HG03175 (cell line): ENCODE data around the gene PCYOX1L.
A peak's percentile ranks its signal among the peaks of the same experiment; 100 is the strongest.

Source experiments
- ATAC-seq: cut with Tn5 transposase; IDR thresholded peaks from one replicate; pipeline ENCODE4 v1.9.1; 2021; ENCODE audit warnings: mild to moderate bottlenecking, moderate library complexity; ENCODE audit not compliant: unreplicated experiment

PCYOX1L gene

GRCh38 chr5:149367249-149367971 lies 9.6 kb downstream of the PCYOX1L start:
- ATAC-seq: peak; percentile 77

DNA sequence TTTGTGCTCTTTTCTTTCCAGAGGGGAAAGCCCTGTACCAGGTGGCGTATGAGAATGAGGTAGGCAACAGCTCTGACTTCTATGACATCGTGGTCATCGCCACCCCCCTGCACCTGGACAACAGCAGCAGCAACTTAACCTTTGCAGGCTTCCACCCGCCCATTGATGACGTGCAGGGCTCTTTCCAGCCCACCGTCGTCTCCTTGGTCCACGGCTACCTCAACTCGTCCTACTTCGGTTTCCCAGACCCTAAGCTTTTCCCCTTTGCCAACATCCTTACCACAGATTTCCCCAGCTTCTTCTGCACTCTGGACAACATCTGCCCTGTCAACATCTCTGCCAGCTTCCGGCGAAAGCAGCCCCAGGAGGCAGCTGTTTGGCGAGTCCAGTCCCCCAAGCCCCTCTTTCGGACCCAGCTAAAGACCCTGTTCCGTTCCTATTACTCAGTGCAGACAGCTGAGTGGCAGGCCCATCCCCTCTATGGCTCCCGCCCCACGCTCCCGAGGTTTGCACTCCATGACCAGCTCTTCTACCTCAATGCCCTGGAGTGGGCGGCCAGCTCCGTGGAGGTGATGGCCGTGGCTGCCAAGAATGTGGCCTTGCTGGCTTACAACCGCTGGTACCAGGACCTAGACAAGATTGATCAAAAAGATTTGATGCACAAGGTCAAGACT lies 10.3 kb downstream of the PCYOX1L start:
- ATAC-seq: no peak

DNA sequence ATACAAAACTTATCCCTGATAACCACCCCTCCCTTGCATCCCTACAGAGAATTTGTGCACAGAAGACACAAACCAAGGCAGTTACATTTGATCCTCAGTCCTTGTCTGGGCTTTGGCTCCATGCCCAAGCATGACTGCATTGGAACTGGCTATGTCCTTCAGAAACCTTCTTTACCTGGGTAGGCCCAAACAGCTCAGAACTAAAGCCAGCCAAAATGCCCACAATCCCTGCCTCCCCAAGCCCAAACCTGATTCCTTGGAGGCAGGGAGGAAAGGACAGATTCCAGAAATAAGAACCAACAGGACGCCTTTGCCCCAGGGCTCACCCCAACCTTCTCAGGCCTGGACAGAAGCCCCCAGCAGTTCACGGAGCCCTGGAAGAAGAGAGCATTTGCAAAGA lies 13.0 kb downstream of the PCYOX1L start:
- ATAC-seq: no peak

DNA sequence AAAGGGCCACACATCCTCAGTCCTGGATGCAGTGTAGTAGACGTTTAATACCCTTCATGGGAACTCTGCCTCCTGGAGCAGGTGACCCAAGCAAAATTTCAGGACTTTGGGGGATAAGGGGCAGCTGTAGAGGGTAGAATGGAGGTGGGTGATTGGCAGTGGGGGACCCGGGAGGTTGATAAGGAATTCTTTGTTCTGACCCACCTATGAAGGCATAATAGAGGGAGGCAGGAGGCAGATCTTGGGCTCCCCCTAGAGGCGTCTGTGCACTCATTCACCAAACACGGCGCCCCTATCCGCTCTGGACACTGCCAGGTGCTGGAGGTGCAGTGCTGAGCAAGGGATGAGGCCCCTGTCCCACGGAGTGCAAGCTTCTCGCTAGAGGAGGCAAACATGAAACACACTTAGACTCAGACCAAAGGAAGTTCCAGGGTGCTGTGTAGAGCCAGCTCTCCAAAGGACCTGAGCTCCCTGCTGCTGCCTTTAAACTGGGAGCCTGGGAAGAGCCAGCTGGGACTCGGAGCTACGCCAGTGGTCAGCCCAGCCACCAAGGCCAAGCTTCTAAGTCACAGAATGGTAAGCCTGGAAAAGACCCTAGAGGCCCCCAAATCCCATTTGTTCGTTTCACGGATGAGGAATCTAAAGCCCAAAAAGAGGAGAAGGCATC lies 13.6 kb downstream of the PCYOX1L start:
- peak; percentile 79 for ATAC-seq

- ATAC-seq: no peak
Measured at GRCh38 chr5:149372076-149372795, 14.4 kb downstream of the PCYOX1L start.

GRCh38 chr5:149372932-149373331 lies 15.1 kb downstream of the PCYOX1L start:
- ATAC-seq: no peak

- no peak for ATAC-seq
Measured at GRCh38 chr5:149374303-149374702, 16.5 kb downstream of the PCYOX1L start.

GRCh38 chr5:149374801-149375200 lies 17.0 kb downstream of the PCYOX1L start:
- no peak for ATAC-seq

- ATAC-seq: no peak
Measured at GRCh38 chr5:149375434-149375833, 17.6 kb downstream of the PCYOX1L start.

DNA sequence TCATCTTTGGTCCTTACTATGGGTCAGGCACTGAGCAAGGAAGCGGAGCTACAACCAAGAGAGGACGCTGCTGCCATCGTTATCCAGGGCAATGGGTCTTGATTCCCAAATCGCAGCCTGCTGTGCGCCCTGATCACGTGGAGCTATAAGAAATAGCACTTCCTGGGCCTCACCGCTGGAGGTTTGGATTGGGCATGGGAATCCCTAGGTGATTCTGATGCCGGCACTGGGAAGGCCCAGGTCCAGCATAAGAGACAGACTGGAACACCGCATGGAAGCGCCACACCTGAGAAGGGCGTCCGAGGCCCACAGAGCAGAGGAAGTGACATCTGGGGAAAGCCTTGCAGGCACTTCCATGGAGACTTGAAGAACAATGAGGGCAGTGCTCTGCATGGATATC lies 18.3 kb downstream of the PCYOX1L start:
- ATAC-seq: no peak

DNA sequence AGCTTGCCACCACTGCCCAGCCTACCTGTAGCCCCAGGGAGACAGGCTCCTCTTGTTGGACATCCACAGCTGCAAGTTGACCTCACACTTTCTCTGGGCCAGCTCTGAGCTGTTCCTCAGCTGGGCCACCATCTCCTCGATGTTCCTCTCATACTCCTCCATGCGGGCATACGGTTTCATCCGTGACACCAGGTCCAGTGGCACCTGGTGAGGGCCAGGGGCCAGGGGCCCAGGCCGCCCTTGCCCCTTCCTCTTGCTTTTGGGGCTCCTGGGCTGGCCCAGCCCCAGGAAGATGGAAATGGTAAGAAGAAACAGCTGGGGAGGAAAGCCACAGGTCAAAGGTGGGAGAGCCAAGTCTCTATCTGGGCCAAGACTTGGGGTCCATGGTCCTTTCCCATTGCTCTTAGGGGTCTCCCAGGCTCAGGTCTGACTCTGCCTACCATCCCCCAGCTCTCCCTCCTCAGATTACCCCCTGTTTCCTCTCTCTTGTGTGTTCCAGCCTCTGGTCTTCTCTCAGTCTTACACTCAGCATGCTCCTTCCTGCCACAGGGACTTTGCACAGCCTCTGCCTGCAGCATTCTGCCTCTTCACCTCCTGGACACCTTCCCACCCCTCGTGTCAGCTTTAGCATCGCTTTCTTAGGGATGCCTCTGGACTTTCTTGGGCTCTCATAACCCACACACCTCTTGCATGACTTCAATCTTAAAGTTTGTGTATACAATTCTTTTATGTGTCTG lies 19.0 kb downstream of the PCYOX1L start:
- ATAC-seq: no peak

GRCh38 chr5:149378241-149378820 lies 20.5 kb downstream of the PCYOX1L start:
- no peak for ATAC-seq

- no peak for ATAC-seq
Measured at GRCh38 chr5:149379177-149379761, 21.4 kb downstream of the PCYOX1L start, which contains the start of gene IL17B. IL17B (minus strand) TSS chr5:149379292; CDS start chr5:149379225, 67 bp downstream.

DNA sequence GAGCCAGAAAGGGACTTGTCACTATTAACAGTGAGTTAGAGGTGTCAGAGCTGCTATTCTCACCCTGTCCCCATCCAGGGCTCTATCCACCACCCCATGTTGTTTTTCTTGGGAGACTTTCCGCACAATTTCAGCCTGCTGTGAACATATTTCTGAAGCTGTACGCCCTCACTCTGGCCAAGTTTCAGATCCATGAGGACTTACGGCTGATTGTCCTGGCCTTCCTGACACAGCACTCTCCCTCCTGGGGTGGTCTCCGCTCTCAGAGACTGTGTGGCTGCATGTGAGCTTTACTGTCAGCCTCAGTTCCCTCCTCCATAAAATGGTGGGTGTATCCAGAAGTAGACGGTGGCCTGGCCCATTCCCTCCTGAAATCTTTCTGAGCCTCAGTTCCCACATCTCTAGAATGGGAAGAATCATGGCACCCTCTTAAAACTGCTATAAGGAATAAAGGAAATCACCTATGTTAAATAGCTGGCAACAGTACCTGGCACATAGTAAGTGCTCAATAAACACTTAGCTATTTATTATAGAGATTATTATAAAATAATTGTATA lies 22.1 kb downstream of the PCYOX1L start:
- ATAC-seq: no peak

GRCh38 chr5:149380466-149381121 lies 22.7 kb downstream of the PCYOX1L start:
- ATAC-seq: no peak

DNA sequence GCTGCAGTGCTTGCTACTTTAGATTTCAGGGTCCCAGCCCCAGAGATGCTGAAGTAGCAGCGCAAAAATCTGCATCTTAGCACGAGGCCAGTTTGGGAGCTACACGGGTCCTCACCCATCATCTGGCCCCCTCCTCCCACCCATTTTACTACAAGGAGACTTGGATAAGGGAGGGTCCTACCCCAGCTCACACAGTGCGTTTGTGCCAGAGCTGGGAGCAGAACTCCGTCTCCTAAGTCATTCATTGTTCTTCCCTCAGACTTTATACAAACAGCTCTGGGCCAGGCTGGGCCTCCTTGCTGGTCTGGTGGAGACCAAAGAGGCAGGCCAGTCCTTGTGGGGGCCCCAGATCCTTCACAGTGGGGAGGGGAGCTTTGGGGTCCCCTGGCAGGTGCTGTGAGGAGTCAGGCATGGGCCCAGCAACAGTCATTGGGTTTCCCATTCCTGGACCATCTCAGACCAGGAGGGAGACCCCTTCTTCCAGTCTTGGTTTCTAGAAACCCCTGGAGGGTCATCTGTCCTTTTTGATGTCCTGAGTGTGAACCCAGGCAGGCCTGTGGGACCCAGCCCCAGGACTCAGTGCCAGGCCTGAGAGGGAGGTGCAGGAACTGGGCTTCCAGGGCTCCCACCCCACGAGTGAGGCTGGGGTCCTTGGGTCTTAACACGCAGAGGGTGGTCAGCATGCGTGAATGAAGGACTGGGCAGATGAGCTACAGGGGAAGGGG lies 23.6 kb downstream of the PCYOX1L start:
- no peak for ATAC-seq

DNA sequence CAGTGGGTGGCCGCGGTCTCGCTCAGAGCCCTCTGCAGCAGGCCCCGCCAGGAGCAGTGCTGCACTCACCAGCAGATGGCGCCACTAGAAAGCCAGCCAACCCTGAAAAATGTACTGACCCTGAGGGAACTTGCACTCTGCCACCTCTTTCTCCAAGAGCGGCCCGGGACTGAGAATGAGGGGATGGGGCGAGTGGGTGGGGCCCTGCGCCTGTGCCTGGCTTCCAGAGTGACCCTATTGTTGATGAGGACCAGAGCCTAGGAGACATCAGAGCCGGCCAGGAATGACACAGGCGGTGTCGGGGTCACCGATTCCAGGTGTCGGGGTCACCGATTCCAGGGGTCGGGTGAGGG lies 24.1 kb downstream of the PCYOX1L start:
- peak; percentile 85 for ATAC-seq

DNA sequence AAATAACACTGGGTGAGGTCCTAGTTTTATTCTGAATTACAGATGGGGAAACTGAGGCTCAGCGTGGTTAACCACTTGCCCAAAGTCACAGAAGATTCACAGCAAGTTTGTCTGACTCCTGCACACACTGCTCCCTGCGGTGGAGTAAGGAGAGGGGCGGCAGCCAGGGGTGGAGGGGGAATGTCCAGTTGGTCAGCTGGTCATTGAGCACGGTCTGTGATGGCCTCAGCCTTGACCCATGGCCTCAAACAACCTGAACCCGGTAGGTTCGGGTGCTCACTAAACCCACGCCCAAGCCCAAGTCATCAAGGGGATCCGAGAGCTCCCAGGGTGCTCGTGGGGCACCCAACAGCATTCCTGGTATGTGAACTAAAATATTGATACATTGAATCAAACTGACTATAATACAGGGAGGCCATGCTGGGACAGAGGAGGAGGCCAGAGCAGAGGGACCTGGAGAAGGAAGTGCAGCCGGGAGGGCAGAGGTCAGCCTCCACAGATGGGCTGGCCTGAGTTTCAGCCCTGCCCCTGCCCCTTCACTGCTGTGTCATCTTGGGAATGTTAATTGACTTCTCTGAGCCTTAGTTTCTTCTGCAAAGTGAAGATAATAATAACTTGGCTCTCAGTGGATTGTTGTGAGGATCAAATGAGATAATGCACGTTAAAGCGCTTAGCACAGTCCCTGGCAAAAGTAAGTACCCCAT lies 24.8 kb downstream of the PCYOX1L start:
- no peak for ATAC-seq
